BE2C (cell line): ENCODE data around the gene NUTM1.
"Not testable (repeated sequence)": the region's sequence is repeated elsewhere in the genome, so short reads cannot be mapped to it uniquely, and the experiment has no call there.

Experiments
- DNase-seq: peaks from one replicate; pipeline ENCODE4 v3.0.0-alpha.2; 2020
- H3K27me3 ChIP-seq: fragments of 250-450 bp; sonication (Bioruptor Pico); 2 replicates; pipeline ENCODE4 v1.5.1; 2020; ENCODE audit warnings: mild to moderate bottlenecking
- H3K36me3 ChIP-seq: fragments of 250-450 bp; sonication (Bioruptor Pico); 2 replicates; pipeline ENCODE4 v1.5.1; 2020; ENCODE audit warnings: mild to moderate bottlenecking
- H3K4me1 ChIP-seq: fragments of 250-450 bp; sonication (Bioruptor Pico); 2 replicates; pipeline ENCODE4 v1.5.1; 2020
- H3K4me3 ChIP-seq: 2 replicates; pipeline ENCODE4 v1.5.1; 2011; ENCODE audit warnings: low read depth, low read length
- H3K9me3 ChIP-seq: fragments of 250-450 bp; sonication (Bioruptor Pico); 2 replicates; pipeline ENCODE4 v1.5.1; 2020
- TF ChIP-seq, protein P1 (sequence below): IDR thresholded peaks from 2 replicates; pipeline ENCODE4 v1.5.1; 2012; ENCODE audit warnings: mild to moderate bottlenecking, low read depth, low read length

NUTM1 gene

DNA sequence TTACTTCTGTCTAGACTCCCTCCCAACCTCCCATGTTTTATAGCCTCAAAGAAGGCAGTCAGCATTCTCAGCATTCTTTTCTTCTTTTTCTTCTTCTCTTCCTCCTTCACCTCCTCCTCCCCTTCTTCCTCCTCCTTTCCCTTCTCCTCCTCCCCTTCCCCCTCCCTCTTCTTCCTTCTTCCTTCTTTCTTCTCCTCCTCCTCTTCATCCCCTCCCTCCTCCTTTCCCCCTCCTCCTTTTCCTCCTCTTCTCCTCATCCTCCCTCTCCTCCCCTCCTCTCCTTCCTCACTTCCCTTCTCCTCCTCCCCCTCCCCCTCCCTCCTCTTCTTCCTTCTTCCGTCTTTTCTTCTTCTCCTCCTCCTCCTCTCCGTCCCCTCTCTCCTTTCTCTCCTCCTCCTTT, 27.5 kb downstream of the NUTM1 start:
- TF ChIP-seq, protein P1, sequence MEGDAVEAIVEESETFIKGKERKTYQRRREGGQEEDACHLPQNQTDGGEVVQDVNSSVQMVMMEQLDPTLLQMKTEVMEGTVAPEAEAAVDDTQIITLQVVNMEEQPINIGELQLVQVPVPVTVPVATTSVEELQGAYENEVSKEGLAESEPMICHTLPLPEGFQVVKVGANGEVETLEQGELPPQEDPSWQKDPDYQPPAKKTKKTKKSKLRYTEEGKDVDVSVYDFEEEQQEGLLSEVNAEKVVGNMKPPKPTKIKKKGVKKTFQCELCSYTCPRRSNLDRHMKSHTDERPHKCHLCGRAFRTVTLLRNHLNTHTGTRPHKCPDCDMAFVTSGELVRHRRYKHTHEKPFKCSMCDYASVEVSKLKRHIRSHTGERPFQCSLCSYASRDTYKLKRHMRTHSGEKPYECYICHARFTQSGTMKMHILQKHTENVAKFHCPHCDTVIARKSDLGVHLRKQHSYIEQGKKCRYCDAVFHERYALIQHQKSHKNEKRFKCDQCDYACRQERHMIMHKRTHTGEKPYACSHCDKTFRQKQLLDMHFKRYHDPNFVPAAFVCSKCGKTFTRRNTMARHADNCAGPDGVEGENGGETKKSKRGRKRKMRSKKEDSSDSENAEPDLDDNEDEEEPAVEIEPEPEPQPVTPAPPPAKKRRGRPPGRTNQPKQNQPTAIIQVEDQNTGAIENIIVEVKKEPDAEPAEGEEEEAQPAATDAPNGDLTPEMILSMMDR: no peak
- no peak for DNase-seq
- Histone ChIP-seq H3K27me3 (no peaks in the 10 kb centered on the region), H3K4me1 (no peaks in the 10 kb centered on the region), H3K9me3 (no peaks in the 10 kb centered on the region), H3K36me3 (no peaks in the 10 kb centered on the region), H3K4me3 (no peak overlapping the region)

DNA sequence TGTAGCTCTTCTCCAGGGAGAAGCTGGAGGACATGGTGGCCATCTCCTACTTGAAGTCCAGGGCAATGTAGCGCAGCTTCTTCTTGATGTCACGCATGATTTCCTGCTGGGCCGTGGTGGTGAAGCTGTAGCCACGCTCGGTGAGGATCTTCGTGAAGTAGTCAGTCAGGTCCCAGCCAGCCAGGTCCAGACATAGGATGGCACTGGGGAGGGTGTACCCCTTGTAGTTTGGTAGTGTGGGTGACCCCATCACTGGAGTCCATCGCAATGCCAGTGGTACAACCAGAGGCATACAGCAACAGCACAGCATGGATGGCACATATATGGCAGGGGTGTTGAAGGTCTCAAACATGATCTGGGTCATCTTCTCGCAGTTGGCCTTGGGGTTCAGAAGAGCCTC, 30.8 kb downstream of the NUTM1 start:
- Histone ChIP-seq H3K27me3 (no peaks in the 10 kb centered on the region), H3K9me3 (no peaks in the 10 kb centered on the region), H3K36me3 (no peaks in the 10 kb centered on the region), H3K4me1 (no peaks in the 10 kb centered on the region), H3K4me3 (no peak overlapping the region)
- DNase-seq: no peak
- TF ChIP-seq, protein P1: no peak

DNA sequence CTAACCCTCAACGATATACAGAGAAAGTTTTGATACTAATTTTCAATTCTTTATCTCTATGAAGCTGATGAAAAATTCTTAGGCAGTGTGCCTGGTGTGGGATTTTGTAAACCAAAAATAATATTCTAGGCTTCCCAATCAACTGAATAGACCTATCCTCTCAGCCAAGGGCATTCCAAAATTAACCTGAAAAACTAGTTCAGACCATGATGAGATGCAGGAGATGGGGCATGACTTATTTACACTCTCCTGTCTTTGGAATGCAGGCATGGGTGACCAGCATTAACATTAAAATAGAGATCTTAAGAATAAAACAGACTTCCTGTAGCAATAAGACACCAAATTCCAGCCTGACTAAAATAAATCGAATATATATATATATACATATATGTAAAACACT, 31.7 kb downstream of the NUTM1 start:
- no peaks in the 10 kb centered on the region for H3K4me1 ChIP-seq
- no peak for DNase-seq
- no peaks in the 10 kb centered on the region for H3K9me3 ChIP-seq
- H3K27me3 ChIP-seq: no peaks in the 10 kb centered on the region
- no peak overlapping the region for H3K4me3 ChIP-seq
- TF ChIP-seq, protein P1: no peak
- H3K36me3 ChIP-seq: no peaks in the 10 kb centered on the region

- H3K36me3 ChIP-seq, H3K9me3 ChIP-seq, H3K4me3 ChIP-seq, H3K4me1 ChIP-seq, DNase-seq, H3K27me3 ChIP-seq: not testable (repeated sequence)
Measured at GRCh38 chr15:34375541-34375940, 32.4 kb downstream of the NUTM1 start.

- no peak for DNase-seq
- H3K36me3 ChIP-seq: no peaks in the 10 kb centered on the region
- TF ChIP-seq, protein P1: no peak
- H3K9me3 ChIP-seq: no peaks in the 10 kb centered on the region
- H3K4me1 ChIP-seq: no peaks in the 10 kb centered on the region
- no peak overlapping the region for H3K4me3 ChIP-seq
- H3K27me3 ChIP-seq: no peaks in the 10 kb centered on the region
Measured at GRCh38 chr15:34376856-34377255, 33.7 kb downstream of the NUTM1 start.

DNA sequence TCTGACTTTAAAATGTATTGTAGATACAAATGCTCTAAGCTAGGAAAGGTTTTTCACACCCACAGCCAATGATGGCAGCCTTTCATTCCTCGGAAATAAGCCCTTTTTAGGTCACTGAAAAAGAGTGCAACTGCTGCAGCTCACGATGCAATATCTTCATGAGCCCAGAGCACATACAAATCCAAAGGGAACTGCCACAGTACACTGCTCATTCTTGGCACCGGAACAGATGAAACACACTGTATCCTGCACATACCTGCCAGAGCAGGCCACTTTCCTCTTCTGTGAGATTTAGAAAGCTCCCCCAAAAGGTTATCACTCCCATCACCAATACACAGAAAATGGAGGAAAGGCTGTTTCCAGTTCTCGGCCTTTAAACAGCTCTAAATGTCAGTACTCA, 37.4 kb downstream of the NUTM1 start:
- not testable (repeated sequence) for DNase-seq, H3K27me3 ChIP-seq, H3K36me3 ChIP-seq, H3K4me1 ChIP-seq, H3K4me3 ChIP-seq, H3K9me3 ChIP-seq

GRCh38 chr15:34381829-34382521, 38.9 kb downstream of the NUTM1 start:
- H3K4me1 ChIP-seq, H3K9me3 ChIP-seq, DNase-seq, H3K27me3 ChIP-seq, H3K36me3 ChIP-seq, H3K4me3 ChIP-seq: not testable (repeated sequence)

- not testable (repeated sequence) for H3K4me3 ChIP-seq, DNase-seq, H3K36me3 ChIP-seq, H3K9me3 ChIP-seq, H3K4me1 ChIP-seq, H3K27me3 ChIP-seq
Measured at GRCh38 chr15:34389594-34390086, 46.5 kb downstream of the NUTM1 start.

GRCh38 chr15:34392981-34393380, 49.9 kb downstream of the NUTM1 start:
- not testable (repeated sequence) for H3K9me3 ChIP-seq, H3K4me1 ChIP-seq, H3K4me3 ChIP-seq, DNase-seq, H3K27me3 ChIP-seq, H3K36me3 ChIP-seq

DNA sequence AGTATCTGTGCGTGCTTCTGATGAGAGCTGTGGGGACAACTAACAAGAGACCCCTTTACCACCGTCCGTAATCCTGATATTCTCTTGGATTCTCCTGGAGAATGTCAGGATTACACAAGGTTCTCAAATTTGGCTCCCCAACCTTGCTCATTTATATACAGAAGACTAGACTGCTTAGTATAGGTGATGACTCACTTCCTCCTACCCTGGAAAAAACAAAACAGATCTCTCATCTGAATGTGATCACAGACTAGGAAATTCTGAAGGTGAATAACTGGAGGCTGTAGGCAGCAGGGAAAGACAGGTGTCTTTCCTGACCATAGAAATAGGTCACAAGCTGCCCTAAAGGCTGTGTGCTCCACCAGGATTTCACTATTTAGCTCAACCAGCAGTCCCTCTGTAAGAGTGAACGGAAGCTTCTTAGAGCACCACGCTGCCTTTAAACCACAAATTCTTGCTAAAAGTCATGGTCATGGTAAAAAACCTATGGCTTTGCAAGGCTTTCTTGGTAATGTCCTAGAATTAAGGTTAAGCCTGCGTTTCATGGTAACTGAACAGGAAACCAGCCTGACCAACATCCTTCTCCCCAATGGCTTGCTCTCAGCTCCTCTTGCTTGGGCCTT, 54.6 kb downstream of the NUTM1 start:
- not testable (repeated sequence) for H3K4me1 ChIP-seq, H3K9me3 ChIP-seq, H3K4me3 ChIP-seq, DNase-seq, H3K27me3 ChIP-seq, H3K36me3 ChIP-seq

GRCh38 chr15:34403160-34403598, 60.1 kb downstream of the NUTM1 start:
- not testable (repeated sequence) for H3K27me3 ChIP-seq, H3K4me3 ChIP-seq, H3K4me1 ChIP-seq

More at GRCh38 chr15:34403160-34403598, 60.1 kb downstream of the NUTM1 start:
- H3K36me3 ChIP-seq, H3K9me3 ChIP-seq, DNase-seq: not testable (repeated sequence)
